Measurements from ENCODE around the gene ERN1. TPM values are rescaled to one million over a fixed set of nuclear protein-coding genes. Genes with fewer than 3 reads are reported as not detected.
A peak's percentile ranks its signal among the peaks of the same experiment; 100 is the strongest.

The ERN1 gene
- total and polyA plus RNA-seq, 2 donors, result 9.1 to 10.0 TPM

GRCh38 chr17:64164596-64165285 lies 34.8 kb upstream of the ERN1 start:
- Histone ChIP-seq H3K27ac (ENCODE audit: low read depth) (no peak overlapping the region), H3K36me3 (ENCODE audit: insufficient read depth) (no peaks in the 10 kb centered on the region), H3K4me1 (ENCODE audit: insufficient read depth) (no peaks in the 10 kb centered on the region), H3K4me3 (ENCODE audit: low read depth, low read length) (no peak overlapping the region)
- 87% methylated on average over 6 of the region's 6 CpGs for WGBS
- no peak for DNase-seq (ENCODE audit: extremely low spot score)

- 82% methylated on average over 6 of the region's 6 CpGs for WGBS
- H3K4me3 ChIP-seq (ENCODE audit: low read depth, low read length), result no peak overlapping the region
- no peak for DNase-seq (ENCODE audit: extremely low spot score)
- H3K4me1 ChIP-seq (ENCODE audit: insufficient read depth), result no peaks in the 10 kb centered on the region
- no peak overlapping the region for H3K27ac ChIP-seq (ENCODE audit: low read depth)
- H3K36me3 ChIP-seq (ENCODE audit: insufficient read depth), result no peaks in the 10 kb centered on the region
Observed at GRCh38 chr17:64163468-64163867, 33.5 kb upstream of the ERN1 start.

GRCh38 chr17:64162554-64162953 lies 32.6 kb upstream of the ERN1 start:
- H3K36me3 ChIP-seq (ENCODE audit: insufficient read depth), result no peaks in the 10 kb centered on the region
- WGBS, result 90% methylated on average over 2 of the region's 2 CpGs
- H3K4me1 ChIP-seq (ENCODE audit: insufficient read depth), result no peaks in the 10 kb centered on the region
- no peak for DNase-seq (ENCODE audit: extremely low spot score)
- H3K27ac ChIP-seq (ENCODE audit: low read depth), result no peak overlapping the region
- no peak overlapping the region for H3K4me3 ChIP-seq (ENCODE audit: low read depth, low read length)

GRCh38 chr17:64161380-64162176 lies 31.6 kb upstream of the ERN1 start:
- Histone ChIP-seq H3K4me1 (ENCODE audit: insufficient read depth) (no peaks in the 10 kb centered on the region), H3K27ac (ENCODE audit: low read depth) (no peak overlapping the region), H3K36me3 (ENCODE audit: insufficient read depth) (no peaks in the 10 kb centered on the region), H3K4me3 (ENCODE audit: low read depth, low read length) (no peak overlapping the region)
- 67% methylated on average over 6 of the region's 6 CpGs for WGBS
- DNase-seq (ENCODE audit: extremely low spot score), result no peak

GRCh38 chr17:64160378-64160777 lies 30.4 kb upstream of the ERN1 start:
- Histone ChIP-seq H3K27ac (ENCODE audit: low read depth) (no peak overlapping the region), H3K36me3 (ENCODE audit: insufficient read depth) (no peaks in the 10 kb centered on the region), H3K4me3 (ENCODE audit: low read depth, low read length) (no peak overlapping the region), H3K4me1 (ENCODE audit: insufficient read depth) (no peaks in the 10 kb centered on the region)
- WGBS, result 86% methylated on average over 4 of the region's 4 CpGs
- DNase-seq (ENCODE audit: extremely low spot score), result no peak

- Histone ChIP-seq H3K4me3 (ENCODE audit: low read depth, low read length) (no peak overlapping the region), H3K36me3 (ENCODE audit: insufficient read depth) (no peaks in the 10 kb centered on the region), H3K27ac (ENCODE audit: low read depth) (no peak overlapping the region), H3K4me1 (ENCODE audit: insufficient read depth) (no peaks in the 10 kb centered on the region)
- WGBS, result 70% methylated on average over 12 of the region's 12 CpGs
- DNase-seq (ENCODE audit: extremely low spot score), result peak; percentile 65
Observed at GRCh38 chr17:64158831-64159590, 29.1 kb upstream of the ERN1 start.

- Histone ChIP-seq H3K36me3 (ENCODE audit: insufficient read depth) (no peaks in the 10 kb centered on the region), H3K4me1 (ENCODE audit: insufficient read depth) (no peaks in the 10 kb centered on the region), H3K27ac (ENCODE audit: low read depth) (no peak overlapping the region), H3K4me3 (ENCODE audit: low read depth, low read length) (no peak overlapping the region)
- DNase-seq (ENCODE audit: extremely low spot score), result no peak
- 63% methylated on average over 7 of the region's 7 CpGs for WGBS
Observed at GRCh38 chr17:64158406-64158805, 28.5 kb upstream of the ERN1 start.

- 92% methylated on average over 2 of the region's 2 CpGs for WGBS
Observed at GRCh38 chr17:64157669-64158180, 27.8 kb upstream of the ERN1 start.

GRCh38 chr17:64156670-64157069 lies 26.7 kb upstream of the ERN1 start:
- H3K4me1 ChIP-seq (ENCODE audit: insufficient read depth), result no peaks in the 10 kb centered on the region
- H3K27ac ChIP-seq (ENCODE audit: low read depth), result no peak overlapping the region
- no peak for DNase-seq (ENCODE audit: extremely low spot score)
- H3K36me3 ChIP-seq (ENCODE audit: insufficient read depth), result no peaks in the 10 kb centered on the region
- no peak overlapping the region for H3K4me3 ChIP-seq (ENCODE audit: low read depth, low read length)
- WGBS, result 90% methylated on average over 2 of the region's 2 CpGs

More at GRCh38 chr17:64157669-64158180, 27.8 kb upstream of the ERN1 start:
- Histone ChIP-seq H3K27ac (ENCODE audit: low read depth) (no peak overlapping the region), H3K4me1 (ENCODE audit: insufficient read depth) (no peaks in the 10 kb centered on the region), H3K4me3 (ENCODE audit: low read depth, low read length) (no peak overlapping the region), H3K36me3 (ENCODE audit: insufficient read depth) (no peaks in the 10 kb centered on the region)
- DNase-seq (ENCODE audit: extremely low spot score), result no peak

- 70% methylated on average over 11 of the region's 11 CpGs for WGBS
- no peak overlapping the region for H3K27ac ChIP-seq (ENCODE audit: low read depth)
- no peak overlapping the region for H3K4me3 ChIP-seq (ENCODE audit: low read depth, low read length)
- H3K4me1 ChIP-seq (ENCODE audit: insufficient read depth), result no peaks in the 10 kb centered on the region
- DNase-seq (ENCODE audit: extremely low spot score), result peak; percentile 54
- no peaks in the 10 kb centered on the region for H3K36me3 ChIP-seq (ENCODE audit: insufficient read depth)
Observed at GRCh38 chr17:64155751-64156544, 26.0 kb upstream of the ERN1 start.

GRCh38 chr17:64155129-64155528 lies 25.2 kb upstream of the ERN1 start:
- DNase-seq (ENCODE audit: extremely low spot score), result no peak
- Histone ChIP-seq H3K4me3 (ENCODE audit: low read depth, low read length) (no peak overlapping the region), H3K27ac (ENCODE audit: low read depth) (no peak overlapping the region), H3K36me3 (ENCODE audit: insufficient read depth) (no peaks in the 10 kb centered on the region), H3K4me1 (ENCODE audit: insufficient read depth) (no peaks in the 10 kb centered on the region)
- WGBS, result 96% methylated on average over 7 of the region's 7 CpGs

GRCh38 chr17:64154717-64155116 lies 24.8 kb upstream of the ERN1 start:
- no peak for DNase-seq (ENCODE audit: extremely low spot score)
- H3K4me1 ChIP-seq (ENCODE audit: insufficient read depth), result no peaks in the 10 kb centered on the region
- no peaks in the 10 kb centered on the region for H3K36me3 ChIP-seq (ENCODE audit: insufficient read depth)
- WGBS, result 68% methylated on average over 9 of the region's 9 CpGs
- no peak overlapping the region for H3K27ac ChIP-seq (ENCODE audit: low read depth)
- H3K4me3 ChIP-seq (ENCODE audit: low read depth, low read length), result no peak overlapping the region

- Histone ChIP-seq H3K4me3 (ENCODE audit: low read depth, low read length) (no peak overlapping the region), H3K27ac (ENCODE audit: low read depth) (no peak overlapping the region), H3K36me3 (ENCODE audit: insufficient read depth) (no peaks in the 10 kb centered on the region), H3K4me1 (ENCODE audit: insufficient read depth) (no peaks in the 10 kb centered on the region)
- DNase-seq (ENCODE audit: extremely low spot score), result no peak
- 52% methylated on average over 4 of the region's 4 CpGs for WGBS
Observed at GRCh38 chr17:64154313-64154695, 24.4 kb upstream of the ERN1 start.
